HepG2 (cell line): ENCODE measurements around the gene CRY1. TPM values are rescaled to one million over a fixed set of nuclear protein-coding genes. Genes with fewer than 3 reads are reported as not detected.
A peak's percentile ranks its signal among the peaks of the same experiment; 100 is the strongest.

Experiments
- BHLHE40 ChIP-seq: IDR thresholded peaks from 2 replicates; pipeline ENCODE4 v1.6.1; 2011; ENCODE audit warnings: low read length, improper control_type of control experiment
- BRD4 ChIP-seq: sonication (generic); formaldehyde crosslinking; IDR thresholded peaks from 2 replicates; pipeline ENCODE4 v1.4.0; 2020; ENCODE audit warnings: missing genetic modification reagents
- ELF3 ChIP-seq: IDR thresholded peaks from 2 replicates; pipeline ENCODE4 v1.6.1; 2016; ENCODE audit warnings: missing genetic modification reagents, missing compliant biosample characterization
- FOXP4 ChIP-seq: sonication (generic); formaldehyde crosslinking; IDR thresholded peaks from 2 replicates; pipeline ENCODE4 v1.4.0; 2020; ENCODE audit warnings: missing genetic modification reagents
- MAZ ChIP-seq, 2 experiments: sonication (generic) in 1 of 2; formaldehyde crosslinking in 1 of 2; IDR thresholded peaks; 2 replicates each; pipeline versions ENCODE4 v1.5.0 to v1.6.1; 2012 to 2020; ENCODE audit warnings: low read depth in 2 of 2, mild to moderate bottlenecking in 2 of 2, borderline replicate concordance in 1 of 2, improper control_type of control experiment in 1 of 2, low read length in 1 of 2, missing genetic modification reagents in 1 of 2, moderate library complexity in 1 of 2
- NRL ChIP-seq: sonication (generic); formaldehyde crosslinking; IDR thresholded peaks from 2 replicates; pipeline ENCODE4 v1.5.0; 2020; ENCODE audit warnings: missing genetic modification reagents, mild to moderate bottlenecking, moderate library complexity, borderline replicate concordance
- RARA ChIP-seq: IDR thresholded peaks from 2 replicates; pipeline ENCODE4 v1.6.1; 2016; ENCODE audit warnings: missing genetic modification reagents, missing compliant biosample characterization
- RBFOX2 ChIP-seq: fragments of 200-400 bp; formaldehyde crosslinking; IDR thresholded peaks from 2 replicates; pipeline ENCODE4 v1.6.1; 2017; ENCODE audit warnings: low read depth, mild to moderate bottlenecking, low read length
- TGIF2 ChIP-seq: IDR thresholded peaks from 2 replicates; pipeline ENCODE4 v1.6.1; 2016; ENCODE audit warnings: control low read depth, missing compliant biosample characterization
- ZHX1 ChIP-seq: sonication (generic); formaldehyde crosslinking; IDR thresholded peaks from 2 replicates; pipeline ENCODE4 v1.8.1; 2022; ENCODE audit warnings: low read depth, mild to moderate bottlenecking, missing genetic modification reagents
- ZNF318 ChIP-seq: sonication (generic); formaldehyde crosslinking; IDR thresholded peaks from 2 replicates; pipeline ENCODE4 v1.4.0; 2020; ENCODE audit warnings: mild to moderate bottlenecking, missing genetic modification reagents
- polyA plus RNA-seq, 8 experiments: library from polyadenylated mRNA; depleted of rRNA in 3 of 8; stranded (reverse) in 7 of 8; unstranded in 1 of 8; fragments of >200 nt; fragmentation: Illumina TruSeq in 4 of 8; extraction: Trizol in 4 of 8; gene quantifications; 2 replicates each; pipeline versions ENCODE4 v1.2.1 to v1.2.3, GENCODE V29; 2011 to 2016; ENCODE audit warnings: low read depth in 4 of 8, missing spikeins in 1 of 8, mixed read lengths in 1 of 8; ENCODE audit not compliant: insufficient read depth in 1 of 8
- total RNA-seq, 5 experiments: library from RNA; depleted of rRNA; stranded (reverse); fragments of >200 nt; fragmentation: Illumina TruSeq; extraction: Trizol; gene quantifications; 2 replicates each; pipeline ENCODE4 v1.2.3, GENCODE V29; 2016; ENCODE audit warnings: low read depth in 1 of 5
- TF ChIP-seq, protein P1 (sequence below): sonication (generic); formaldehyde crosslinking; IDR thresholded peaks from 2 replicates; pipeline ENCODE4 v1.5.1; 2020; ENCODE audit warnings: mild to moderate bottlenecking, missing genetic modification reagents, borderline replicate concordance

The CRY1 gene
- total and polyA plus RNA-seq, 2 of the 13 experiments (the other 11 are each of a cell fraction or from before 2014, with no cell fraction given), result 11.4 to 13.9 TPM

DNA sequence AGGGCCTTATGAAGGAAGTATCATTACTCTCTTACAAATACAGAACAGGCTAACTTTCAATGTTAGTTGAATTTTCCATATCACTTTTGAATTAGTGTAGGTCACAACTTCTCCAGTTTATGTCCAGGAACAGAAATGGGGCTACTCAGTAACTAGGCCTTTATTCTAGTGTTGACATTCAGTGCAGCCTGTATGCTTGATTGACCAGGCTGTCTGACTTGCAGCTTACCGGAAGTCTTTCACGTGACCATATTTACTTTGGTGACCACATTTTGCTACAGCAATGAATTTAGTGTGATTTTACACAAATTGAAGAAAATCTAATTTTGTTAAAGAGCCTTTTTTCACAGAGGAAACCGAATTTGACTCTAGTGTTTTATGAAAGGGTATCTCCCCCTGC is 118.8 kb downstream of the CRY1 start (continued):
- TF ChIP-seq RARA (CRISPR knock-in tag) (peak; percentile 59; the same call in 1 of the 2 replicates), MAZ (IDR thresholded peaks at IDR 0.05; ENCODE audit: borderline replicate concordance, low read depth, low read length) (no peak), MAZ (CRISPR knock-in tag; IDR thresholded peaks at IDR 0.05; ENCODE audit: low read depth) (no peak), RBFOX2 (no peak), NRL (CRISPR knock-in tag) (no peak), FOXP4 (CRISPR knock-in tag) (peak; percentile 57), TGIF2 (CRISPR knock-in tag) (no peak), ELF3 (CRISPR knock-in tag) (0 out of 2 replicates have a peak, but pooled peaks have one; percentile 38), BRD4 (no peak), BHLHE40 (peak; percentile 93), ZHX1 (CRISPR knock-in tag) (no peak), ZNF318 (no peak)
- TF ChIP-seq, protein P1, sequence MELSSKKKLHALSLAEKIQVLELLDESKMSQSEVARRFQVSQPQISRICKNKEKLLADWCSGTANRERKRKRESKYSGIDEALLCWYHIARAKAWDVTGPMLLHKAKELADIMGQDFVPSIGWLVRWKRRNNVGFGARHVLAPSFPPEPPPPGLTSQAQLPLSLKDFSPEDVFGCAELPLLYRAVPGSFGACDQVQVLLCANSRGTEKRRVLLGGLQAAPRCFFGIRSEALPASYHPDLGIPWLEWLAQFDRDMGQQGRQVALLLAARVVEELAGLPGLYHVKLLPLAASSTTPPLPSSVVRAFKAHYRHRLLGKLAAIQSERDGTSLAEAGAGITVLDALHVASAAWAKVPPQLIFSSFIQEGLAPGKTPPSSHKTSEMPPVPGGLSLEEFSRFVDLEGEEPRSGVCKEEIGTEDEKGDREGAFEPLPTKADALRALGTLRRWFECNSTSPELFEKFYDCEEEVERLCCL (CRISPR knock-in tag), result no peak
